Endodermal cell (in vitro differentiated cells): ENCODE results near the gene SLC46A3. TPM values are rescaled to one million over a fixed set of nuclear protein-coding genes. Genes with fewer than 3 reads are reported as not detected.
A peak's percentile ranks its signal among the peaks of the same experiment; 100 is the strongest.
"Not testable (repeated sequence)": the region's sequence is repeated elsewhere in the genome, so short reads cannot be mapped to it uniquely, and the experiment has no call there.

Source experiments
- DNase-seq: peaks from one replicate; pipeline ENCODE4 v3.0.0-alpha.2; 2017
- H3K27ac ChIP-seq: 2 replicates; pipeline ENCODE4 v1.5.1; 2013; ENCODE audit warnings: mild to moderate bottlenecking, low read depth, low read length, moderate library complexity
- H3K27me3 ChIP-seq: 2 replicates; pipeline ENCODE4 v1.6.1; 2013; ENCODE audit warnings: mild to moderate bottlenecking, low read length, moderate library complexity; ENCODE audit not compliant: insufficient read depth, control insufficient read depth, poor library complexity, severe bottlenecking
- H3K36me3 ChIP-seq: 2 replicates; pipeline ENCODE4 v1.7.0; 2013; ENCODE audit warnings: mild to moderate bottlenecking, low read length, moderate library complexity; ENCODE audit not compliant: control insufficient read depth, insufficient read depth
- H3K4me1 ChIP-seq: one replicate; pipeline ENCODE4 v1.7.0; 2013; ENCODE audit warnings: low read length; ENCODE audit not compliant: control insufficient read depth, insufficient read depth
- H3K4me3 ChIP-seq: 2 replicates; pipeline ENCODE4 v1.5.1; 2013; ENCODE audit warnings: mild to moderate bottlenecking, low read length, moderate library complexity
- H3K9ac ChIP-seq: 2 replicates; pipeline ENCODE4 v1.6.1; 2013; ENCODE audit warnings: mild to moderate bottlenecking, low read length, moderate library complexity; ENCODE audit not compliant: poor library complexity, severe bottlenecking; ENCODE audit errors: extremely low read depth
- H3K9me3 ChIP-seq: 2 replicates; pipeline ENCODE4 v1.6.1; 2013; ENCODE audit warnings: mild to moderate bottlenecking, low read length, moderate library complexity; ENCODE audit not compliant: control insufficient read depth
- H3K27ac Mint-ChIP-seq: 2 replicates; pipeline ENCODE4 v1.8.0; 2020; ENCODE audit warnings: mixed read lengths
- H3K27me3 Mint-ChIP-seq: 2 replicates; pipeline ENCODE4 v1.8.0; 2021; ENCODE audit warnings: mild to moderate bottlenecking, mixed read lengths; ENCODE audit not compliant: insufficient read depth
- H3K36me3 Mint-ChIP-seq: 2 replicates; pipeline ENCODE4 v1.8.0; 2020; ENCODE audit warnings: low read depth, mixed read lengths
- H3K4me1 Mint-ChIP-seq: 2 replicates; pipeline ENCODE4 v1.8.0; 2020; ENCODE audit warnings: mixed read lengths
- H3K4me3 Mint-ChIP-seq: 2 replicates; pipeline ENCODE4 v1.8.0; 2020; ENCODE audit warnings: mild to moderate bottlenecking, moderate library complexity, mixed read lengths
- H3K9me3 Mint-ChIP-seq: 2 replicates; pipeline ENCODE4 v1.8.0; 2020; ENCODE audit warnings: mild to moderate bottlenecking, mixed read lengths
- CTCF ChIP-seq: fragments of 200-600 bp; sonication (generic); conservative IDR thresholded peaks from 2 replicates; pipeline ENCODE4 v1.5.0; 2021; ENCODE audit warnings: antibody characterized with exemption, mild to moderate bottlenecking
- WGBS, 2 experiments: methylation state at CpG; one replicate each; pipeline versions ENCODE4 v1.1.5 to v1.1.7; 2013; ENCODE audit warnings: missing lambda C conversion rate in 2 of 2, mixed read lengths in 1 of 2; ENCODE audit not compliant: insufficient coverage in 1 of 2, insufficient read length in 1 of 2; 5-methylcytosine and 5-hydroxymethylcytosine counted together
- total RNA-seq, 2 donors: library from RNA; stranded (reverse); fragmentation: NEBNext Ultra II Directional in 1 of 2; extraction: Animal tissue kit (Norgen Biotek cat#: 25700) in 1 of 2; gene quantifications; 2 replicates in 1 of 2; 3 replicates in 1 of 2; pipeline ENCODE4 v1.2.1, GENCODE V29; 2021

Gene SLC46A3
- total RNA-seq, 2 donors from 2014 or later: 1.8 to 2.9 TPM

DNA sequence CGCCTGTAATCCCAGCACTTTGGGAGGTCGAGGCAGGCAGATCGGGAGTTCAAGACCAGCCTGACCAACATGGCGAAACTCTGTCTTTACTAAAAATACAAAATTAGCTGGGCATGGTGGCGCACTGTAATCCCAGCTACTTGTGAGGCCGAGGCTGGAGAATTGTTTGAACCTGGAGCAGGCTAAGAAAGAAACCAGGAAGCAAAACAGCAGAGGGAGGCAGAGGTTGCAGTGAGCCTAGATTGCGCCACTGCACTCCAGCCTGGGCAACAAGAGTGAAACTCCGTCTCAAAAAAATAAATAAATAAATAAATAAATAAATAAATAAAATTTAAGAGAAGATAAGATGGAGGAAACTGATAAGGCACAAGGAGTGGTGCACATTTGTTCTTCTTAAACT, 35.6 kb downstream of the SLC46A3 start:
- not testable (repeated sequence) for H3K27me3 Mint-ChIP-seq, H3K4me3 Mint-ChIP-seq, H3K9ac ChIP-seq, H3K4me1 ChIP-seq, H3K27me3 ChIP-seq, H3K27ac ChIP-seq, DNase-seq, H3K4me3 ChIP-seq, H3K36me3 Mint-ChIP-seq, H3K27ac Mint-ChIP-seq
- Histone ChIP-seq H3K36me3 (peaks cover 25% of the 10 kb centered on the region), H3K9me3 (peaks cover 22% of the 10 kb centered on the region)
- TF ChIP-seq CTCF: peak; percentile 15
- peaks cover 11% of the 10 kb centered on the region for H3K4me1 Mint-ChIP-seq
- H3K9me3 Mint-ChIP-seq: peaks cover 19% of the 10 kb centered on the region
- WGBS, 2 experiments: 88 to 90% methylated on average over 6 to 7 of the region's 8 CpGs

DNA sequence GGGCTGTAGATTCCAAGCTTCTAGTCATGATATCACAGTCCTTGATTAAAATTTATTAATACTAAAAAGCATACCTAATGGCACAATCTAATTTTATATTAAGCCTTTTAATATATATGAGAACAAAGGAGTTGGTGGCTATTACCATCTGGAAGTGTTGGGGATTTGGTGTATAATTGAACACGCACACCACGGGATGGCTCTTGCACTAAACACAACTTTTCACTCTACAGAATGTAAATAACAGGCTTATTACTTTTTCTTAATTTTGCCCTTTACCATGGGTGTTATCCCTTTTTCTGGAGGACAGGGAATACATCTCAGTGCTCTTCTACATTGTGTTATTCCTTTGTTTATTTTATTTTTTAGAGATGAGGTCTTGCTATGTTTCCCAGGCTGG, 38.2 kb downstream of the SLC46A3 start:
- H3K4me3 Mint-ChIP-seq: no peak overlapping the region
- peaks cover 18% of the 10 kb centered on the region for H3K36me3 Mint-ChIP-seq
- H3K9me3 ChIP-seq: no peaks in the 10 kb centered on the region
- H3K27me3 Mint-ChIP-seq: no peaks in the 10 kb centered on the region
- no peak overlapping the region for H3K4me3 ChIP-seq
- no peak overlapping the region for H3K27ac ChIP-seq
- DNase-seq: no peak
- no peaks in the 10 kb centered on the region for H3K9me3 Mint-ChIP-seq
- peaks cover 47% of the 10 kb centered on the region for H3K36me3 ChIP-seq
- 94% methylated on average over 2 of the region's 2 CpGs; no CpG with 5 or more reads in 1 of the 2 experiments for WGBS, 2 experiments
- H3K27me3 ChIP-seq: no peaks in the 10 kb centered on the region
- no peak for TF ChIP-seq CTCF
- no peak overlapping the region for H3K27ac Mint-ChIP-seq
- H3K4me1 Mint-ChIP-seq: peaks cover 8% of the 10 kb centered on the region
- H3K4me1 ChIP-seq: no peaks in the 10 kb centered on the region
- no peak overlapping the region for H3K9ac ChIP-seq

DNA sequence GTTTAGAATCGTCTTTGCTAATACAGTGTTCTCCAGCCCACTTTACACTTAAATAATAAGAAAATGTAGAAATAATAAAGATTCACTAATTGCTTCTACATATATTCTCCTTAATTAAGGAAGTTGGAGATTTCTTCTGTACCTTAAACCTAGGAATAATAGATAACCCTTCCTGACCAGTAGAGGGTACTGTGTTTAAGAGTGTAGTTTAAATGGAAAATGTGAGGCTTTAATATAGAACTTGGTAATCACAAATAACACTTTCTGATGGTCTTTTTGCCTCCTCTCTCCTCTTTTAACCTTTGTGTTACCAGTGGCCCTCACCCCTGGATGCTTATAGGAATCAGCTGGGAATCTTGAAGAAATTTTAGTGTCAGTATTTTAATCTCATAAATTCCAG, 39.1 kb downstream of the SLC46A3 start:
- no peaks in the 10 kb centered on the region for H3K9me3 Mint-ChIP-seq
- Histone ChIP-seq H3K9ac (no peak overlapping the region), H3K4me3 (no peak overlapping the region), H3K27ac (no peak overlapping the region), H3K27me3 (no peaks in the 10 kb centered on the region), H3K4me1 (no peaks in the 10 kb centered on the region), H3K9me3 (no peaks in the 10 kb centered on the region), H3K36me3 (peaks cover 57% of the 10 kb centered on the region)
- H3K36me3 Mint-ChIP-seq: peaks cover 26% of the 10 kb centered on the region
- no CpG with 5 or more reads among the region's 1 CpG for WGBS, 2 experiments
- no peak for DNase-seq
- H3K4me3 Mint-ChIP-seq: no peak overlapping the region
- H3K27ac Mint-ChIP-seq: no peak overlapping the region
- peak; percentile 71 for TF ChIP-seq CTCF
- peaks cover 3% of the 10 kb centered on the region for H3K4me1 Mint-ChIP-seq
- H3K27me3 Mint-ChIP-seq: no peaks in the 10 kb centered on the region
